ENCODE data around the gene COL11A2. TPM values are rescaled to one million over a fixed set of nuclear protein-coding genes. Genes with fewer than 3 reads are reported as not detected.
A peak's percentile ranks its signal among the peaks of the same experiment; 100 is the strongest.

The COL11A2 gene
- total RNA-seq: 0.19 and 0.33 TPM in 2 replicates

DNA sequence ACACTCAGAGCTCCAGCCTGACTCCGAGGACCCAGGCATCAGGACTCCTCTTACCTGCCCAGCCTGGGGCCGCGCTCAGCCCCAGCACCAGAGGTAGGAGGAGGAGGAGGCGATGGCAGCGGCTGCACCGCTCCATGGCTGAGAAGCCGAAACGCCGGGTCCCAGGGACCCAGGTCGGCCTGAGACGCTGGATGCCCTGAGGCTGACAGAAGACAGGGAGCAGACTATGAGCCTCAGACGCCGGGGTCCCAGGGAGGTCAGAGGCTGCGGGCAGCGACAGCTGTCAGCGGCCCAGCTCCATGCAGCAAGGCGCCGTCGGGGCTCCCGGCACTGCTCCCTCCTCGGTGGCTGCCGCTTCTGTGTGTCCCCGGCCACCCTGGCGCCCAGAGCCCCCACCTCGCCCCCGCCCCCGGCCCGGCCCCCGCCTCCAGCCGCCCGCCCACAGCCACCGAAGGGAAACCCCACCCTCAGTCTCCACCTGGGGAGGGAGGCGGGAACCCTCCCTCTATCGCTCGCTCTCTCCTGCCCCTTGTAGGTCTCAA, at the start of gene COL11A2:
COL11A2 (minus strand) TSS at position 363 of the 542 bp plus-strand sequence; CDS start at position 136, 227 bp downstream.

DNA sequence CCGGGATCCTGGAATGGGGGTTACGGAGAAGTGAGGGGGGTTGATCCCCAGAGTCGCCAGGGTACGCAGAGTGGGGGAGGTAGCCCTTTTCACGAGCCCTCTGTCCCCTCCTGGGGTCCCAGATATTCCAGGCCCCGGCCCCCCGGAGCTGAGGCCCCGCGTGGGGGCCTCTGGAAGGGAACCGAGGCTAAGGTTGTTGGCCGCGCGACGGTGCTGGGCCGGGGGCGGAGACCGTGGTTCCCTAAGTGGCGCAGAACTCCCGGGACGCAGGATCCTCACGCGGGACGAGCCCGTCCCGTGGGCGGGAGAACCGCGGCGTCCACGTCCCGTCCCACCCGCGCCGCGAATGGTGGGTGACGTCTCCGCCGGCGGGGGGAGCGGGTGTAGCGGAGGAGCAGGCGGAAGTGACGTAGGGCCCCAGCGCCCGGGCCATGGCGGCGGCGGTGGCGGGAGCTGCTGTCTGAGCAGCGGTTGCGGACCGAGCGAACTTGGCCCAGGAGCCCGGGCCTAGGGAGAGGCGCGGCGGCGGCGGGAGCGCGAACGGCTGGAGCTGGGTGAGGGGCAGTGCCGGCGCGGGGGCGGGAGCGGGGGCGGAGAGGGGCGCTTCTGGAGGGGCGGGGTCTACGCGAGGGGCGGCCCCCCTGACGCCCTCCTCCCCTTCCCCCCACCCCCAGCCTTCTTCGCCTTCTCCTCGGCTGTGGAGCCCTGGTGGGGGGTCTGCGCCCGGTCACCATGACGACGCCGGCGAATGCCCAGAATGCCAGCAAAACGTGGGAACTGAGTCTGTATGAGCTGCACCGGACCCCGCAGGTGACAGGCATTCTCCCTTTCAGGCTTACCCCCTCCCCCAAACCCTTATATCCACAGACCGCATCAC, 16.1 kb upstream of the COL11A2 start, which contains the start of gene RING1:
RING1 (plus strand) TSS at position 410 of the 877 bp plus-strand sequence; CDS start at position 733, 323 bp downstream.

DNA sequence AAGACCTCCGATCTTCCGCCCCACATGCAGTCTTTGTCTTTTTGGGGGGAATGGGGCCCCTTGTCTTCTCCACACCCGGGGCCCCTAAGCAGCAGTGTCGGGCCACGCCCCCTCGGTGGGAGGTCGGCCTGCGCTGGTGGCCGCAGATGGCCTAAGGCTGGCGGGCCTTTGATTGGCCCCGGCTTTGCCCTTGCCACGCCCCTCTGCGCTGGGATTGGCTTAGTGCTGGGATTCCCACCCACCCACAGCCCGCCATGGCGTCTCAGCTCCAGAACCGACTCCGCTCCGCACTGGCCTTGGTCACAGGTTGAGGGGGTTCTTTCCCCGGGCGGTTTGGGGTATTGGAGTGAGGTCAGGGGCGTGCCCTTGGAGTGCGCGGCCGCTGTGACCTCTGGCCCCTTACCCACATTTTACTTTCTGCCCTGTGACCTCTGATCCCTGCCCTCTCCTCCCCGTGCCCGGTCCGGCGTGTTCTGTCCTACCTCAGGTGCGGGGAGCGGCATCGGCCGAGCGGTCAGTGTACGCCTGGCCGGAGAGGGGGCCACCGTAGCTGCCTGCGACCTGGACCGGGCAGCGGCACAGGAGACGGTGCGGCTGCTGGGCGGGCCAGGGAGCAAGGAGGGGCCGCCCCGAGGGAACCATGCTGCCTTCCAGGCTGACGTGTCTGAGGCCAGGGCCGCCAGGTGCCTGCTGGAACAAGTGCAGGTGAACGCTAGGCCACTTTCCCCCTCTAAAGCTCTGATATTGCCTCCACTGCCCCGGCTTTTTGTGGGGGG, 12.3 kb upstream of the COL11A2 start, which contains the start of gene HSD17B8:
HSD17B8 (plus strand) TSS at position 241 of the 776 bp plus-strand sequence; CDS start at position 255, 14 bp downstream.

DNA sequence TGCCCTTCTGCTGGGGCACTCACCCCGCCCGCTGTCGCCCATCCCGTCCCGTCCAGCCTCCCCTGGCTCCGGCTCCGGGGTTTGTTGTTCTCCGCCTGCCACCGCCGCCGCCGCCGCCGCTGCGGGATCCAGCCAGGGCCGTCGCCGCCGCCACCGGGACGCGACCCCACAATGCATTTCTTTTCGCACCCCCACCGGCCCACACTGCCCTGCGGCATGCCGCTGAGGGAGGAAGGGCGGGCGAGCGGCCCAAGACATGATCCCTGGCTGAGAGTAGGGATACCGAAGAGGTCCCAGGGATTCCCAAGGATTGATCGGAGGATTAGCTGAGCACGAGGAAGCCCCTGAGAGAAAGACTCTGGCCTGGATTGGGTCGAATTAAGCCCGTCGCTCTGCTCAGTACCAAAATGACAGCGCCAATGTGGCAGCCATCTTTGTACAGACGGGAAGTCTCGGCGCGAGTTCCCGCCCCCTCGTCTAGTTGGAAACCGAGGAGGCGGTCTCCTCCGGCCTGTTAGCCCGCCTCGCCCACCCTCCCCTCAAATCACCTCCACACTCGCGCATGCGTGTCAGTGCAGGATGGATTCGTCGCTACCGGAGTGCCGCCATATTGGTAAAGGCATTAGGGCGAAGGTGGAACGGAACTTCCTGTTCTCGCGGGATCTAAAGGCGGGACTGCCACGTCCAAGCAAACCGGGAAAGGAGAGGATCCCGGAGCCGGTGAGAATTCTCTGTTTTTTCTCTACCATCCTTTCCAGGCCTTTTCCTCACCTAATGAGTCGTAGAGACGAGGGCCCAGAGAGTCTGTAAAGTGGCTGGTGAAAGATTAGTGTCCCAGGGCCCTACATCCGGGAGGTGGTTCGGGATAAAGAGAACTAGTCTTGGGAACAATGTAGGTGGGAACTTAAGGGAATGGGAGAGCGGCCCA, 8.2 kb upstream of the COL11A2 start, which contains the start of the genes RXRB and SLC39A7:
RXRB (minus strand) TSS at position 447 of the 928 bp plus-strand sequence; CDS start at position 258, 189 bp downstream.
SLC39A7 (plus strand) TSS at position 649 of the 928 bp plus-strand sequence. CDS start 379 bp downstream, outside the sequence.

Small RNAs within 50 kb of the gene (small RNA-seq; reads per million reads assigned to genes)
- gene MIR219A1 (0.58 reads per million, percentile 37 among the genes with 10 or more reads in this experiment), gene RNY4P10 (not detected)

Other genes starting within 250 kb of the COL11A2 start
- 0.48 and 2.0 TPM in 2 replicates for gene HLA-DMA, start 239.4 kb downstream of the COL11A2 start, total RNA-seq
- gene BRD2, start 223.9 kb downstream of the COL11A2 start, total RNA-seq: 128 and 139 TPM in 2 replicates
- not detected in 2 replicates for gene HLA-DOA, start 182.9 kb downstream of the COL11A2 start, total RNA-seq
- 0.33 TPM in 1 of 2 replicates, not detected in the other for gene HLA-DPA1, start 118.8 kb downstream of the COL11A2 start, total RNA-seq
- 1.6 and 7.5 TPM in 2 replicates for gene HLA-DPB1, start 116.5 kb downstream of the COL11A2 start, total RNA-seq
- gene RXRB, start 8.2 kb upstream of the COL11A2 start, total RNA-seq: 18.8 and 25.5 TPM in 2 replicates
- 78.8 and 81.7 TPM in 2 replicates for gene SLC39A7, start 8.4 kb upstream of the COL11A2 start, total RNA-seq
- gene HSD17B8, start 12.2 kb upstream of the COL11A2 start, total RNA-seq: 2.8 and 4.9 TPM in 2 replicates
- gene RING1, start 16.0 kb upstream of the COL11A2 start, total RNA-seq: 18.3 and 27.1 TPM in 2 replicates
- 41.3 and 46.1 TPM in 2 replicates for gene VPS52, start 79.4 kb upstream of the COL11A2 start, total RNA-seq
- gene RPS18, start 79.6 kb upstream of the COL11A2 start, total RNA-seq: 2,652 and 3,161 TPM in 2 replicates
- gene B3GALT4, start 84.7 kb upstream of the COL11A2 start, total RNA-seq: 2.6 and 5.9 TPM in 2 replicates
- gene WDR46, start 96.8 kb upstream of the COL11A2 start, total RNA-seq: 78.6 and 99.3 TPM in 2 replicates
- gene PFDN6, start 97.1 kb upstream of the COL11A2 start, total RNA-seq: 27.4 and 34.7 TPM in 2 replicates
- gene RGL2, start 106.5 kb upstream of the COL11A2 start, total RNA-seq: 61.8 and 67.0 TPM in 2 replicates
- gene TAPBP, start 121.6 kb upstream of the COL11A2 start, total RNA-seq: 126 and 163 TPM in 2 replicates
- 12.6 and 15.0 TPM in 2 replicates for gene ZBTB22, start 125.3 kb upstream of the COL11A2 start, total RNA-seq
- 41.5 and 56.4 TPM in 2 replicates for gene DAXX, start 130.5 kb upstream of the COL11A2 start, total RNA-seq
- 20.3 and 33.6 TPM in 2 replicates for gene KIFC1, start 199.4 kb upstream of the COL11A2 start, total RNA-seq
- 15.5 and 16.0 TPM in 2 replicates for gene PHF1, start 218.5 kb upstream of the COL11A2 start, total RNA-seq
- 61.8 and 63.0 TPM in 2 replicates for gene CUTA, start 225.6 kb upstream of the COL11A2 start, total RNA-seq
- gene SYNGAP1, start 227.6 kb upstream of the COL11A2 start, total RNA-seq: 3.6 and 5.3 TPM in 2 replicates

All from vein endothelial cell (primary cell).